Upper lobe of right lung (tissue), 1 donor: ENCODE data around the gene UGT1A10. TPM values are rescaled to one million over a fixed set of nuclear protein-coding genes. Genes with fewer than 3 reads are reported as not detected.

Experiments used
- ATAC-seq: fragments of 200-7000 bp; cut with Tn5 transposase; one replicate; pipeline ENCODE4 v1.9.1; 2020; ENCODE audit warnings: mild to moderate bottlenecking, moderate library complexity
- DNase-seq: peaks from one replicate; pipeline ENCODE4 v3.0.0-alpha.2; 2020
- H3K27ac ChIP-seq: fragments of 200-600 bp; one replicate; pipeline ENCODE4 v1.8.0; 2022
- H3K27me3 ChIP-seq: fragments of 200-600 bp; one replicate; pipeline ENCODE4 v1.8.0; 2022; ENCODE audit warnings: mild to moderate bottlenecking
- H3K36me3 ChIP-seq: fragments of 200-600 bp; one replicate; pipeline ENCODE4 v1.8.0; 2022
- H3K4me1 ChIP-seq: fragments of 200-600 bp; one replicate; pipeline ENCODE4 v1.8.0; 2022
- H3K4me3 ChIP-seq: fragments of 200-600 bp; one replicate; pipeline ENCODE4 v1.8.0; 2022; ENCODE audit warnings: mild to moderate bottlenecking
- H3K9me3 ChIP-seq: fragments of 200-600 bp; one replicate; pipeline ENCODE4 v1.8.0; 2022
- intact Hi-C: fragments of 100-400 bp; cut with DNase I; formaldehyde crosslinking; loops from one replicate; pipeline ENCODE4 v1.11.0; 2022
- total RNA-seq: library from RNA; stranded (reverse); fragmentation: NEBNext Ultra II Directional; extraction: Animal tissue kit (Norgen Biotek cat#: 25700); gene quantifications from one replicate; pipeline ENCODE4 v1.2.1, GENCODE V29; 2021
- TF ChIP-seq, protein P1 (sequence below): fragments of 200-600 bp; IDR thresholded peaks from one replicate; pipeline ENCODE4 v1.8.0; 2022; ENCODE audit warnings: antibody characterized with exemption
- donor health status: DM: no; HTN: yes; CAD: no; lungs with severe emphysema.

UGT1A10 gene
- total RNA-seq, 1 donor from 2014 or later, result not detected

DNA sequence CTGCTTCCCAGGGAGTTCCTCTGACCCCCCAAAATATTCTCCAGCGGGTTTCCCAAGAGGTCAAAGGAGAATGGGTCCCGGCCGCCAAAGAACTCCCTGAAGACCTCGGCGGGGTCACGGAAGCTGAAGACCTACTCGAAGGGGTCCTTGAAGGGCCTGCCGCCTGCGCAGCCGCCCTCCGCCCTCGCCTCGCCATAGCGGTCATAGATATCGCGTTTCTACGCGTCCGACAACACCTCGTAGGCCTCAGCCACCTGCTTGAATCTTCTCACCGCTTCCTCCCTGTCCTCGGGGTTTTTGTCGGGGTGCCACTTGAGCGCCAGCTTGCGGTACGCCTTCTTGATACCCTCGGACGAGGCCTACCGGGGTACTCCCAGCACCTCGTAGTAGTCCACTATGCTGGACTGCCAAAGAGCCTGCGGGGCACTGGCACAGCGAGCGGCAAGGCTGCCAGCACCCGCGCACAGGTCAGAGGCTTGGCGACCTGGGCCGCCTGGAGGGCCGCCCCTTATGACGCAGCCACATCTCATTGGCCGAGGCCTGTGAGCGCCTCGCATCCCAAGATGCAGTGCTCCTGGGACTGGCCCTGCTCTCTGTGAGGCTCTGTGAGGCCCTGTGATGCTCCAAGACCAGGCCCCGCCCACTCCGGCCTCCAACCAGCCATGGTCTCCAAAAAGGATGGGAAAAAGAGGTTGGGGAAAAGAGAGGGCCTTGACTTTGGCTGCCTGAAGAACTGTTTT lies 118.8 kb downstream of the UGT1A10 start:
- H3K27ac ChIP-seq, result no peak overlapping the region
- ATAC-seq (no peak), DNase-seq (no peak)
- TF ChIP-seq, protein P1, sequence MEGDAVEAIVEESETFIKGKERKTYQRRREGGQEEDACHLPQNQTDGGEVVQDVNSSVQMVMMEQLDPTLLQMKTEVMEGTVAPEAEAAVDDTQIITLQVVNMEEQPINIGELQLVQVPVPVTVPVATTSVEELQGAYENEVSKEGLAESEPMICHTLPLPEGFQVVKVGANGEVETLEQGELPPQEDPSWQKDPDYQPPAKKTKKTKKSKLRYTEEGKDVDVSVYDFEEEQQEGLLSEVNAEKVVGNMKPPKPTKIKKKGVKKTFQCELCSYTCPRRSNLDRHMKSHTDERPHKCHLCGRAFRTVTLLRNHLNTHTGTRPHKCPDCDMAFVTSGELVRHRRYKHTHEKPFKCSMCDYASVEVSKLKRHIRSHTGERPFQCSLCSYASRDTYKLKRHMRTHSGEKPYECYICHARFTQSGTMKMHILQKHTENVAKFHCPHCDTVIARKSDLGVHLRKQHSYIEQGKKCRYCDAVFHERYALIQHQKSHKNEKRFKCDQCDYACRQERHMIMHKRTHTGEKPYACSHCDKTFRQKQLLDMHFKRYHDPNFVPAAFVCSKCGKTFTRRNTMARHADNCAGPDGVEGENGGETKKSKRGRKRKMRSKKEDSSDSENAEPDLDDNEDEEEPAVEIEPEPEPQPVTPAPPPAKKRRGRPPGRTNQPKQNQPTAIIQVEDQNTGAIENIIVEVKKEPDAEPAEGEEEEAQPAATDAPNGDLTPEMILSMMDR, result no peak
- no peaks in the 10 kb centered on the region for H3K27me3 ChIP-seq
- intact Hi-C loops, result no loop called here
- H3K36me3 ChIP-seq, result no peaks in the 10 kb centered on the region
- H3K4me1 ChIP-seq, result no peaks in the 10 kb centered on the region
- no peak overlapping the region for H3K4me3 ChIP-seq
- H3K9me3 ChIP-seq, result no peaks in the 10 kb centered on the region

DNA sequence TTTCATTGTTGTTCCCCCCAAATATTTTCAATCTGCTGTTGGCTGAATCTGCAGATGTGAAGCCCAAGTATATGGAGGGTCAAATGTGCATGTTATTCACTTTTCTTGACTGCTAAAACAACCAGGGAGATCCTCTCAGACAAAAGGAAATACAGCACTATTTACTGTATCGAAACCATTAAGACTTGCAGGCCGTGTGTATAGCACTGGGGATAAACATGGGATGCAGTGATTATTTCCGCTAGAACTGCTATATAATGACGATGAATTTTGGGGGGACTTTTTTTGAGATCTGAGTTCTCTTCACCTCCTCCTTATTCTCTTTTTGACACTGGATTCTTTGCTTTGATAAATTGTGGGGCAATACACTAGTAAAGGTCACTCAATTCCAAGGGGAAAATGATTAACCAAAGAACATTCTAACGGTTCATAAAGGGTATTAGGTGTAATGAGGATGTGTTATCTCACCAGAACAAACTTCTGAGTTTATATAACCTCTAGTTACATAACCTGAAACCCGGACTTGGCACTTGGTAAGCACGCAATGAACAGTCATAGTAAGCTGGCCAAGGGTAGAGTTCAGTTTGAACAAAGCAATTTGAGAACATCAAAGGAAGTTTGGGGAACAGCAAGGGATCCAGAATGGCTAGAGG lies 120.3 kb downstream of the UGT1A10 start:
- H3K36me3 ChIP-seq, result no peaks in the 10 kb centered on the region
- H3K9me3 ChIP-seq, result no peaks in the 10 kb centered on the region
- no peaks in the 10 kb centered on the region for H3K4me1 ChIP-seq
- H3K27ac ChIP-seq, result no peak overlapping the region
- H3K27me3 ChIP-seq, result no peaks in the 10 kb centered on the region
- intact Hi-C loops, result no loop called here
- DNase-seq (no peak), ATAC-seq (no peak)
- H3K4me3 ChIP-seq, result no peak overlapping the region
- TF ChIP-seq, protein P1, result no peak

DNA sequence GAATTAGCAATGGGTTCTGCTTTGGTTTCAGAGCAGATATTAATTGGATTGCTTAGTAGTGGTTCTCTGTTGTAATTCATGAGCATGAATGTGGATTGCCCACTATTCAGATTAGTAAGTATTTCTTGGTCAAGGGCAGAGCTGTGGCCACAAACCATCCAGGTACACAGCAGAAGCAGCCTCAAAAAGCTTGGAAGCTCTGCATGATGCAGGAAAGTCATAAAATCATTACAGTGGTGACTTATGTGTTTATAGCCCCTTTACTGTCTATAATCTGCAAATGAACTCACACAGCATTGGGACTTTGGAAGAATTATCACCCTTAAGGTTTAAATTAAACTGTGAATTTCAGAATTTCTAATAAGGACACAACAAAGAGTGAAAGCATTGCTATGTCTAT lies 121.9 kb downstream of the UGT1A10 start:
- no peaks in the 10 kb centered on the region for H3K9me3 ChIP-seq
- no peak overlapping the region for H3K27ac ChIP-seq
- intact Hi-C loops, result no loop called here
- TF ChIP-seq, protein P1, result no peak
- no peak overlapping the region for H3K4me3 ChIP-seq
- no peak for ATAC-seq
- H3K4me1 ChIP-seq, result no peaks in the 10 kb centered on the region
- no peaks in the 10 kb centered on the region for H3K36me3 ChIP-seq
- H3K27me3 ChIP-seq, result no peaks in the 10 kb centered on the region
- no peak for DNase-seq

DNA sequence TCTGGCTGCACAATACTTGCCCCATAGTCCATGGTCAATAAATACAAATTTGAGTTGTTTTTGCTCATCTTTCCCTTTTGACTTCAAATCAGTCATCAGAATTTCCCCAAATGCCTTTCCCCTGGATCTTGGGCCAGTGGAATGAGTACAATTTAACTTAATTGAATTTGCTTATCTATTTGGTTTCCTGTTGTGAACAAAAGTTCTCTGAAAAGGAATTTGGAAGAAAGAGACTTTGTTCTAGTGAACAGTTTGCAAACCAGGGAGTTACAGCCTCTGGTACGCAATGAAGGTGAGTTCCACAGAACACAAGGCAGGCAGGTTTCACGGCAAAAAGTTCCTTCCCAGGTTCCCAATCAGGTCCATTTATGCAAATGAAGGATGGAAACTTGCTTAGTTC lies 122.6 kb downstream of the UGT1A10 start:
- Histone ChIP-seq H3K4me3 (no peak overlapping the region), H3K9me3 (no peaks in the 10 kb centered on the region), H3K4me1 (no peaks in the 10 kb centered on the region), H3K27ac (no peak overlapping the region), H3K36me3 (no peaks in the 10 kb centered on the region), H3K27me3 (no peaks in the 10 kb centered on the region)
- TF ChIP-seq, protein P1, result no peak
- intact Hi-C loops, result no loop called here
- no peak for ATAC-seq
- no peak for DNase-seq

DNA sequence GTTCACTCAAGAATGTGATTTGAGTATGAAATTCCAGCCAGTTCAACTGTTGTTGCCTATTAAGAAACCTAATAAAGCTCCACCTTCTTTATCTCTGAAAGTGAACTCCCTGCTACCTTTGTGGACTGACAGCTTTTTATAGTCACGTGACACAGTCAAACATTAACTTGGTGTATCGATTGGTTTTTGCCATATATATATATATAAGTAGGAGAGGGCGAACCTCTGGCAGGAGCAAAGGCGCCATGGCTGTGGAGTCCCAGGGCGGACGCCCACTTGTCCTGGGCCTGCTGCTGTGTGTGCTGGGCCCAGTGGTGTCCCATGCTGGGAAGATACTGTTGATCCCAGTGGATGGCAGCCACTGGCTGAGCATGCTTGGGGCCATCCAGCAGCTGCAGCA lies 123.8 kb downstream of the UGT1A10 start, which contains the start of gene UGT1A1:
UGT1A1 (plus strand) TSS at position 228 of the 400 bp plus-strand sequence; CDS start at position 246, 18 bp downstream.
- intact Hi-C loops, result no loop called here
- H3K9me3 ChIP-seq, result no peaks in the 10 kb centered on the region
- ATAC-seq, result no peak
- TF ChIP-seq, protein P1, result no peak
- DNase-seq, result no peak
- no peak within 1 kb of the TSS for H3K27ac ChIP-seq
- H3K27me3 ChIP-seq, result no peaks in the 10 kb centered on the region
- no peaks in the 10 kb centered on the region for H3K4me1 ChIP-seq
- H3K4me3 ChIP-seq, result no peak within 1 kb of the TSS
- H3K36me3 ChIP-seq, result no peaks in the 10 kb centered on the region
